ENCODE measurements around the gene AHCTF1.
A peak's percentile ranks its signal among the peaks of the same experiment; 100 is the strongest.
"Not testable (repeated sequence)": the region's sequence is repeated elsewhere in the genome, so short reads cannot be mapped to it uniquely, and the experiment has no call there.

Gene AHCTF1

DNA sequence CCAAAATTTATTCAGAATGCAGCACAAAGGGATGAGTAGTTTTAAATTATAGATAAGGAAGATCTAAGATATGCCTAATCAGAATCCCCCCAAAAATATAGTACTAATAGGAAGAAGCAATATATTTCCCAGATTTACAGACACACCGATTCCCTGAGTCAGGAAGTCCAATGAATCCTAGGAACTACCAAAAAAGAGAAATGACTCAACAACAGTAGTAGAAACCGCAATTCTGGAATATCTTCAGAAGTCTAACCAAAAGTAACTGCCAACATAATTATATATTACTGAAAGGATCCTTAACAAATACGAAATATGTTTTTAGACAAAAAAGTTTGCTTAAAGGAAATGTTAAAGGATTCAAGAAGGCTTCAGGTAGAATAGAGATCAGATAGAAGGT lies 10.3 kb downstream of the AHCTF1 start:
- Histone ChIP-seq H3K18ac (ENCODE audit: low read depth in 1 of 2, low read length in 2 of 2) (no peak overlapping the region), H3K4me3 (ENCODE audit: insufficient read depth in 1 of 2, low read depth in 1 of 2, low read length in 2 of 2) (no peak overlapping the region), H2BK12ac (ENCODE audit: low read length in 2 of 2) (no peak overlapping the region), H3K4me2 (ENCODE audit: low read length, poor library complexity, severe bottlenecking) (no peak overlapping the region), H2BK120ac (ENCODE audit: low read depth, low read length) (no peak overlapping the region), H3K4ac (ENCODE audit: low read depth in 1 of 2, low read length in 2 of 2) (no peak overlapping the region), H2AFZ (ENCODE audit: low read depth, low read length) (no peak overlapping the region), H3K4me1 (ENCODE audit: control insufficient read depth, insufficient read depth, low read depth, low read length) (peaks cover 6% of the 10 kb centered on the region), H3K27ac (ENCODE audit: low read length, poor library complexity, severe bottlenecking) (no peak overlapping the region), H2BK15ac (ENCODE audit: low read depth, poor library complexity, severe bottlenecking) (no peak overlapping the region), H3K9ac (ENCODE audit: low read length) (no peak overlapping the region), H4K8ac (ENCODE audit: low read length) (no peak overlapping the region), H3K14ac (ENCODE audit: low read length in 2 of 2) (no peak overlapping the region), H3K23ac (ENCODE audit: low read length in 2 of 2) (no peak overlapping the region), H2AK5ac (ENCODE audit: low read length, severe bottlenecking) (no peak overlapping the region), H3K9me3 (ENCODE audit: control insufficient read depth, low read length) (no peaks in the 10 kb centered on the region), H3K27me3 (ENCODE audit: control insufficient read depth in 1 of 2, insufficient read depth in 1 of 2, low read length in 2 of 2) (no peaks in the 10 kb centered on the region), H3K36me3 (ENCODE audit: control insufficient read depth in 1 of 2, insufficient read depth in 2 of 2, low read depth in 1 of 2, low read length in 2 of 2) (peaks cover 6 to 20% of the 10 kb centered on the region in 2 experiments), H3K79me1 (replicated peaks; ENCODE audit: low read length, poor library complexity, severe bottlenecking) (peaks cover 9% of the 10 kb centered on the region), H2BK5ac (ENCODE audit: low read depth, low read length, poor library complexity, severe bottlenecking) (no peak overlapping the region), H4K91ac (ENCODE audit: low read length) (no peak overlapping the region)
- DNase-seq: no peak
- WGBS: 98% methylated on average over 2 of the region's 3 CpGs

DNA sequence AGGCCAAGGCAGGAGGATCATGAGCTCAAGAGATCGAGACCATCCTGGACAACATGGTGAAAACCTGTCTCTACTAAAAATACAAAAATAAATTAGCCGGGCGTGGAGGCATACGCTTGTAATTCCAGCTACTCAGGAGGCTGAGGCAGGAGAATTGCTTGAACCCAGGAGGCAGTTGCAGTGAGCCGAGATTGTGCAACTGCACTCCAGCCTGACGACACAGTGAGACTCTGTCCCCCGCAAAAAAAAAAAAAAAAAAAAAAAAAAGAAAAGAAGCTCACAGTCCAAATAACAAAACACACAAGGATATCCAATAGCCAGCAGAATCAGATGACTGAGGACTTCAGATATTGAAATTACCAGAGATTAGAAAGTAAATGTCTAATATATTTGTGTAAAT lies 11.8 kb downstream of the AHCTF1 start:
- H3K27me3 ChIP-seq (ENCODE audit: control insufficient read depth in 1 of 2, insufficient read depth in 1 of 2, low read length in 2 of 2): no peaks in the 10 kb centered on the region
- no peak for DNase-seq
- H2AFZ ChIP-seq (ENCODE audit: low read depth, low read length): no peak overlapping the region
- no peak overlapping the region for H2AK5ac ChIP-seq (ENCODE audit: low read length, severe bottlenecking)
- no peak overlapping the region for H2BK120ac ChIP-seq (ENCODE audit: low read depth, low read length)
- no peak overlapping the region for H3K9ac ChIP-seq (ENCODE audit: low read length)
- H3K4me3 ChIP-seq (ENCODE audit: insufficient read depth in 1 of 2, low read depth in 1 of 2, low read length in 2 of 2): no peak overlapping the region
- peaks cover 2% of the 10 kb centered on the region for H3K4me1 ChIP-seq (ENCODE audit: control insufficient read depth, insufficient read depth, low read depth, low read length)
- H3K79me1 ChIP-seq (replicated peaks; ENCODE audit: low read length, poor library complexity, severe bottlenecking): peaks cover 12% of the 10 kb centered on the region
- over 99% methylated on average over 7 of the region's 7 CpGs for WGBS
- H3K36me3 ChIP-seq (ENCODE audit: control insufficient read depth in 1 of 2, insufficient read depth in 2 of 2, low read depth in 1 of 2, low read length in 2 of 2): peaks cover 2 to 27% of the 10 kb centered on the region in 2 experiments
- no peak overlapping the region for H3K23ac ChIP-seq (ENCODE audit: low read length in 2 of 2)
- no peak overlapping the region for H2BK5ac ChIP-seq (ENCODE audit: low read depth, low read length, poor library complexity, severe bottlenecking)
- no peak overlapping the region for H4K8ac ChIP-seq (ENCODE audit: low read length)
- H3K18ac ChIP-seq (ENCODE audit: low read depth in 1 of 2, low read length in 2 of 2): no peak overlapping the region
- H3K14ac ChIP-seq (ENCODE audit: low read length in 2 of 2): no peak overlapping the region
- H3K4ac ChIP-seq (ENCODE audit: low read depth in 1 of 2, low read length in 2 of 2): no peak overlapping the region
- H2BK15ac ChIP-seq (ENCODE audit: low read depth, poor library complexity, severe bottlenecking): no peak overlapping the region
- H4K91ac ChIP-seq (ENCODE audit: low read length): no peak overlapping the region
- no peak overlapping the region for H2BK12ac ChIP-seq (ENCODE audit: low read length in 2 of 2)
- H3K27ac ChIP-seq (ENCODE audit: low read length, poor library complexity, severe bottlenecking): no peak overlapping the region
- H3K9me3 ChIP-seq (ENCODE audit: control insufficient read depth, low read length): no peaks in the 10 kb centered on the region
- H3K4me2 ChIP-seq (ENCODE audit: low read length, poor library complexity, severe bottlenecking): no peak overlapping the region

GRCh38 chr1:246916026-246916923 lies 15.5 kb downstream of the AHCTF1 start:
- not testable (repeated sequence) for H3K4me2 ChIP-seq (ENCODE audit: low read length, poor library complexity, severe bottlenecking); H3K14ac ChIP-seq (ENCODE audit: low read length in 2 of 2); DNase-seq; H2BK12ac ChIP-seq (ENCODE audit: low read length in 2 of 2); H3K9ac ChIP-seq (ENCODE audit: low read length); H3K18ac ChIP-seq (ENCODE audit: low read depth in 1 of 2, low read length in 2 of 2); H2BK120ac ChIP-seq (ENCODE audit: low read depth, low read length); H2AK5ac ChIP-seq (ENCODE audit: low read length, severe bottlenecking); H4K8ac ChIP-seq (ENCODE audit: low read length); H3K23ac ChIP-seq (ENCODE audit: low read length in 2 of 2); H4K91ac ChIP-seq (ENCODE audit: low read length); H3K4me1 ChIP-seq (ENCODE audit: control insufficient read depth, insufficient read depth, low read depth, low read length); H2AFZ ChIP-seq (ENCODE audit: low read depth, low read length); H2BK15ac ChIP-seq (ENCODE audit: low read depth, poor library complexity, severe bottlenecking); H3K4me3 ChIP-seq (ENCODE audit: insufficient read depth in 1 of 2, low read depth in 1 of 2, low read length in 2 of 2); H3K9me3 ChIP-seq (ENCODE audit: control insufficient read depth, low read length); H3K27me3 ChIP-seq (ENCODE audit: control insufficient read depth in 1 of 2, insufficient read depth in 1 of 2, low read length in 2 of 2); H3K4ac ChIP-seq (ENCODE audit: low read depth in 1 of 2, low read length in 2 of 2); H3K27ac ChIP-seq (ENCODE audit: low read length, poor library complexity, severe bottlenecking)
- Histone ChIP-seq H3K79me1 (replicated peaks; ENCODE audit: low read length, poor library complexity, severe bottlenecking) (peaks cover 12% of the 10 kb centered on the region), H3K36me3 (ENCODE audit: control insufficient read depth in 1 of 2, insufficient read depth in 2 of 2, low read depth in 1 of 2, low read length in 2 of 2) (peaks cover 3 to 58% of the 10 kb centered on the region in 2 experiments), H2BK5ac (ENCODE audit: low read depth, low read length, poor library complexity, severe bottlenecking) (peak overlapping the region; percentile 51)
- 98% methylated on average over 4 of the region's 7 CpGs for WGBS

DNA sequence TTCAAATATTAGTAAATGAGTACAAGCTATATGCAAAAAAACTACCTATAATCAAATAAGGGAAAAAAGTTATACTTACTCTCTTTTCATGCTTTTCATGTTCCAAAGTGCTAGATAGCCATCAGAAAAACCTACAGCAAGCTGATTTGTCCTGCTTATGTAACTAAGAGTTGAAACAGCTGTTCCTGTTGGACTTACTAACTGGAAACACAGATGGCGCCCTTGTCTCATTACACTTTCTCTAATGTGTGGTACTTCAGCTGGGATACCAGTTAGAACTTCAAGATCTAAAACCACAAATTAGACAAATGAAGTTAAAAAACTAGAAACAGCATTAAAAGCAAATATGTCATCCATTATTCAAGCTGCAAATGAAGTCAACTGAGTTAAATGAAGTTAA lies 24.3 kb downstream of the AHCTF1 start:
- Histone ChIP-seq H2AK5ac (ENCODE audit: low read length, severe bottlenecking) (no peak overlapping the region), H2BK12ac (ENCODE audit: low read length in 2 of 2) (no peak overlapping the region), H2BK15ac (ENCODE audit: low read depth, poor library complexity, severe bottlenecking) (no peak overlapping the region), H3K27ac (ENCODE audit: low read length, poor library complexity, severe bottlenecking) (no peak overlapping the region), H2BK120ac (ENCODE audit: low read depth, low read length) (no peak overlapping the region), H4K91ac (ENCODE audit: low read length) (no peak overlapping the region), H3K9ac (ENCODE audit: low read length) (no peak overlapping the region), H3K23ac (ENCODE audit: low read length in 2 of 2) (no peak overlapping the region), H3K14ac (ENCODE audit: low read length in 2 of 2) (no peak overlapping the region), H2AFZ (ENCODE audit: low read depth, low read length) (no peak overlapping the region), H3K4me3 (ENCODE audit: insufficient read depth in 1 of 2, low read depth in 1 of 2, low read length in 2 of 2) (no peak overlapping the region), H3K79me1 (replicated peaks; ENCODE audit: low read length, poor library complexity, severe bottlenecking) (peaks cover 15% of the 10 kb centered on the region), H4K8ac (ENCODE audit: low read length) (no peak overlapping the region), H3K18ac (ENCODE audit: low read depth in 1 of 2, low read length in 2 of 2) (no peak overlapping the region), H3K36me3 (ENCODE audit: control insufficient read depth in 1 of 2, insufficient read depth in 2 of 2, low read depth in 1 of 2, low read length in 2 of 2) (peaks cover 10 to 79% of the 10 kb centered on the region in 2 experiments), H3K4me2 (ENCODE audit: low read length, poor library complexity, severe bottlenecking) (no peak overlapping the region), H3K27me3 (ENCODE audit: control insufficient read depth in 1 of 2, insufficient read depth in 1 of 2, low read length in 2 of 2) (no peaks in the 10 kb centered on the region), H3K4me1 (ENCODE audit: control insufficient read depth, insufficient read depth, low read depth, low read length) (no peaks in the 10 kb centered on the region), H3K9me3 (ENCODE audit: control insufficient read depth, low read length) (no peaks in the 10 kb centered on the region), H2BK5ac (ENCODE audit: low read depth, low read length, poor library complexity, severe bottlenecking) (no peak overlapping the region), H3K4ac (ENCODE audit: low read depth in 1 of 2, low read length in 2 of 2) (no peak overlapping the region)
- 67% methylated on average over 1 of the region's 1 CpG for WGBS
- peak; percentile 68 for DNase-seq
